Measurements from ENCODE around the gene DDX27. TPM values are rescaled to one million over a fixed set of nuclear protein-coding genes. Genes with fewer than 3 reads are reported as not detected.

Gene DDX27
- total and polyA plus RNA-seq, 9 of the 15 experiments (the other 6 are each of a cell fraction or from before 2014, with no cell fraction given) = 17.9 to 79.3 (median 57.0) TPM

GRCh38 chr20:49186535-49187329 is 32.5 kb upstream of the DDX27 start (continued):
- TF ChIP-seq ZNF518B (CRISPR knock-in tag; IDR thresholded peaks at IDR 0.05) = no peak
- TF ChIP-seq CEBPG (CRISPR knock-in tag; IDR thresholded peaks at IDR 0.05) = 0 out of 2 replicates have a peak, but pooled peaks have one; percentile 29
- TF ChIP-seq CEBPG (tag; conservative IDR thresholded peaks at IDR 0.05 in 1 of 2, IDR thresholded peaks at IDR 0.05 in 1 of 2) = no peak
- no peak for TF ChIP-seq CGGBP1 (CRISPR knock-in tag; IDR thresholded peaks at IDR 0.05)
- no peak for TF ChIP-seq ZNF212 (CRISPR knock-in tag; IDR thresholded peaks at IDR 0.05)
- TF ChIP-seq ATF1 (CRISPR knock-in tag; IDR thresholded peaks at IDR 0.05) = no peak
- TF ChIP-seq ATF1 (tag; IDR thresholded peaks at IDR 0.05) = 0 out of 2 replicates have a peak, but pooled peaks have one; percentile 32
- peak; percentile 64 for TF ChIP-seq TBP (optimal IDR thresholded peaks at IDR 0.05; ENCODE audit: low read depth, low read length)
- no peak for TF ChIP-seq NR4A1 (CRISPR knock-in tag; IDR thresholded peaks at IDR 0.05)
- TF ChIP-seq NR4A1 (tag; IDR thresholded peaks at IDR 0.05) = no peak
- no peak for TF ChIP-seq ILF3 (IDR thresholded peaks at IDR 0.05; ENCODE audit: borderline replicate concordance)
- no peak for TF ChIP-seq SREBF1 (IDR thresholded peaks at IDR 0.05; ENCODE audit: borderline replicate concordance, low read depth, low read length)
- 0 out of 2 replicates have a peak, but pooled peaks have one; percentile 14 for TF ChIP-seq ELF4 (CRISPR knock-in tag; IDR thresholded peaks at IDR 0.05)
- TF ChIP-seq HDGF (IDR thresholded peaks at IDR 0.05) = no peak
- no peak for TF ChIP-seq ETV5 (CRISPR knock-in tag; IDR thresholded peaks at IDR 0.05; ENCODE audit: low read depth)
- TF ChIP-seq TAF7 (tag; IDR thresholded peaks at IDR 0.05) = no peak
- no peak for TF ChIP-seq BRF1 (IDR thresholded peaks at IDR 0.05; ENCODE audit: borderline replicate concordance, extremely low read depth, insufficient read length)
- TF ChIP-seq NFXL1 (CRISPR knock-in tag; IDR thresholded peaks at IDR 0.05) = no peak
- TF ChIP-seq ZNF586 (CRISPR knock-in tag; conservative IDR thresholded peaks at IDR 0.05) = no peak
- peak; percentile 57 for TF ChIP-seq RBBP5 (IDR thresholded peaks at IDR 0.05; ENCODE audit: borderline replicate concordance, insufficient read depth, low read length, poor library complexity, severe bottlenecking)
- TF ChIP-seq RBM34 (IDR thresholded peaks at IDR 0.05; ENCODE audit: borderline replicate concordance, insufficient read depth, low read length) = no peak
- TF ChIP-seq TAF15 (IDR thresholded peaks at IDR 0.05; ENCODE audit: low read depth, low read length) = no peak
- peak; percentile 69; the same call in 1 of the 2 replicates for TF ChIP-seq CTBP1 (IDR thresholded peaks at IDR 0.05; ENCODE audit: borderline replicate concordance)
- TF ChIP-seq ZNF224 (CRISPR knock-in tag; IDR thresholded peaks at IDR 0.05) = no peak
- no peak for TF ChIP-seq ZNF12 (CRISPR knock-in tag; IDR thresholded peaks at IDR 0.05)
- 0 out of 4 replicates have a peak, but pooled peaks of 1 of the 2 experiments have one; percentile 47 for TF ChIP-seq SIN3A (IDR thresholded peaks at IDR 0.05; ENCODE audit: borderline replicate concordance in 2 of 2, control insufficient read depth in 1 of 2, low read depth in 2 of 2, low read length in 2 of 2)
- no peak for TF ChIP-seq COPS2 (conservative IDR thresholded peaks at IDR 0.05)
